ENCODE measurements around the gene POLR3GL. TPM values are rescaled to one million over a fixed set of nuclear protein-coding genes. Genes with fewer than 3 reads are reported as not detected.

Gene POLR3GL
- total RNA-seq, 1 donor from 2014 or later = 12.1 TPM

GRCh38 chr1:145935708-145936107 is 28.8 kb upstream of the POLR3GL start:
- H3K27me3 Mint-ChIP-seq = no peaks in the 10 kb centered on the region
- H3K27ac Mint-ChIP-seq = no peak overlapping the region
- DNase-seq = no peak
- H3K36me3 Mint-ChIP-seq (ENCODE audit: low read depth) = peaks cover 28% of the 10 kb centered on the region
- peaks cover 20% of the 10 kb centered on the region for H3K4me1 Mint-ChIP-seq
- H3K4me3 Mint-ChIP-seq = no peak overlapping the region
- H3K9me3 Mint-ChIP-seq = no peaks in the 10 kb centered on the region
- intact Hi-C loops (cut with micrococcal nuclease) = no loop called here

DNA sequence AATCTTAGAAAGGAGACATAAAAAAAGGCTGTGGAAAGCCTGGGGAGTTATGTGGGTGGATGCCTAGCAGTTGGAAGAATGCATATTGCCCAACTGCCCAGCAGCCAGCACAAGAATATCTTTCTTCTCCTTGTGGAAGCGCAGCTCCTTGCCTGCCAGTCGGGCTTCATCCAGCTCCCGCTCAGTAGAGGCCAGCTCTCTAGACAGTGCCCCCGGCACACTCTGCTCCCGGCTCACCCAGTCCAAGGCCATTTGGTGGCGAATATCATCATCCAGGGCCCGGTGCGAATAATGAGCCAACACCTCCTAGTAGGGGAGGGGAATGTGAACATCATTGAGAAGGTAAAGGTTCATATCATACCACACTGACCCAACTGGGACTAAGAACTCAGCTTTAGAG is 28.2 kb upstream of the POLR3GL start:
- no peaks in the 10 kb centered on the region for H3K9me3 Mint-ChIP-seq
- H3K4me1 Mint-ChIP-seq = peaks cover 20% of the 10 kb centered on the region
- H3K27me3 Mint-ChIP-seq = no peaks in the 10 kb centered on the region
- intact Hi-C loops (cut with micrococcal nuclease) = no loop called here
- no peak overlapping the region for H3K27ac Mint-ChIP-seq
- H3K4me3 Mint-ChIP-seq = no peak overlapping the region
- peaks cover 26% of the 10 kb centered on the region for H3K36me3 Mint-ChIP-seq (ENCODE audit: low read depth)
- no peak for DNase-seq

DNA sequence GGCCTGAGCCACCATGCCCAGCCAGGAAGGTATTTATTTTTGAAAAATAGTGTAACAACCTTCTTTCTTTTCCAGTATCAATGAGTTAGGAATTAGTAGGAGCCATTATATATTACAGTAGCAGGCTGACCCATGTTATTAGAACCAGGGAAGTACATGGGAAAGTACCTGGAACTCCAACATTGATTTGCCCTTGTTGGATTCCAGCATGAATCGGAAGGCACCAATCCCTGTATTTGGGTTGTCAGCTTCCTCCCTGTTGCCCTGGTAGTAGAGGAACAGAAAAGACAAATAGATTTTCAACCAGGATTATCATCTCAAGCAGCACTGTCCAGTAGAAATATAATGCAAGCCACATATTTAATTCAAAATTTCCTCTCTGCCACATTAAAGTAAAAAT is 27.1 kb upstream of the POLR3GL start:
- intact Hi-C loops (cut with micrococcal nuclease) = no loop called here
- Mint-ChIP-seq H3K27ac (no peak overlapping the region), H3K9me3 (no peaks in the 10 kb centered on the region), H3K4me1 (peaks cover 14% of the 10 kb centered on the region), H3K4me3 (no peak overlapping the region), H3K36me3 (ENCODE audit: low read depth) (peaks cover 34% of the 10 kb centered on the region), H3K27me3 (no peaks in the 10 kb centered on the region)
- DNase-seq = no peak

DNA sequence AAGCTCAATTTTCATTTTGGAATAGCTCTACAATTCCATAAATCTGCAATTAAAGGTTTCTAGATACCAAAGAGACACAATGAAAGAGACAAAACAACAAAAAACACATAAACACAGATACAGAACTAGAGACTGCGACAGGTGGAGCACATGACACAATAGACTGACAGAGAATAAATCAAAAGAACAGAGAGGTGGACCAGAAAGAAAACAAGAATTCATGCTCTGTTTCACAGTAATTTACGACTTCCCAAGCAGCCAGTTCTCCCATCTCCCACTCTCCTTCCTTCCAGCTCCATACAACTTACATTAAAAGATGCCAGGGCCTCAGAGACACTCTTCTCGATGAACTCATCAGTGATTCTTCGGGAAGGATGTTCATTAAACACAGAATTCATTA is 22.1 kb upstream of the POLR3GL start:
- no peak overlapping the region for H3K4me3 Mint-ChIP-seq
- intact Hi-C loops (cut with micrococcal nuclease) = no loop called here
- H3K27me3 Mint-ChIP-seq = no peaks in the 10 kb centered on the region
- no peak for DNase-seq
- H3K36me3 Mint-ChIP-seq (ENCODE audit: low read depth) = peaks cover 35% of the 10 kb centered on the region
- H3K27ac Mint-ChIP-seq = no peak overlapping the region
- peaks cover 6% of the 10 kb centered on the region for H3K4me1 Mint-ChIP-seq
- no peaks in the 10 kb centered on the region for H3K9me3 Mint-ChIP-seq

- DNase-seq = no peak
- intact Hi-C loops (cut with micrococcal nuclease) = no loop called here
- peaks cover 6% of the 10 kb centered on the region for H3K4me1 Mint-ChIP-seq
- H3K27me3 Mint-ChIP-seq = no peaks in the 10 kb centered on the region
- H3K27ac Mint-ChIP-seq = no peak overlapping the region
- peaks cover 36% of the 10 kb centered on the region for H3K36me3 Mint-ChIP-seq (ENCODE audit: low read depth)
- no peaks in the 10 kb centered on the region for H3K9me3 Mint-ChIP-seq
- H3K4me3 Mint-ChIP-seq = no peak overlapping the region
Observed at GRCh38 chr1:145942871-145943270, 21.6 kb upstream of the POLR3GL start.

GRCh38 chr1:145944532-145944931 is 20.0 kb upstream of the POLR3GL start:
- Mint-ChIP-seq H3K27ac (no peak overlapping the region), H3K4me1 (peaks cover 10% of the 10 kb centered on the region)

DNA sequence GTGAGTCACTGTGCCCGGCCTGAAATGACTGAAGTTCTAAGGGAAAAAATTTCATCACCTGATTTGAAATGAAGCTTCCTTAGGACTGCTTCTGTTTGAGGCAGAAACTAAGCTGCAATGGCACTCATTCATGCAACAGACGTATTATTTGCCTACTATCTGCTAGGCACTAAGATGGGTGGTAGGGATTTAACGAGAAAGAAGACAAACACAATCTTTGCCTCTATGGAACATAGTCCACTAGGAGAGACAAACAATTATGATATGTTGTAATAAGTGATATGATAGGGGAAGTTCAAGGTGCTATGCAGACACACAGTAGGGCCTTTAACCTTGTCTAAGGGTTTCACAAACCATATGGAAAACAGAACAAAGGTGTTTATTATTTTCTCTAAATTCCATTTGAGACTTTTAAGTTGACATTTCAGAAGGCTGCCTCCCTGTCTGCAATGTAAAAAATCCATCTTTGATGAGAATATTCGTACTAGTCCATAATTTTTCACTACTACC is 18.0 kb upstream of the POLR3GL start:
- Mint-ChIP-seq H3K9me3 (no peaks in the 10 kb centered on the region), H3K4me3 (no peak overlapping the region), H3K4me1 (peaks cover 18% of the 10 kb centered on the region), H3K27me3 (no peaks in the 10 kb centered on the region), H3K27ac (no peak overlapping the region), H3K36me3 (ENCODE audit: low read depth) (peaks cover 43% of the 10 kb centered on the region)
- DNase-seq = no peak
- intact Hi-C loops (cut with micrococcal nuclease) = no loop called here

More at GRCh38 chr1:145944532-145944931, 20.0 kb upstream of the POLR3GL start:
- Mint-ChIP-seq H3K9me3 (no peaks in the 10 kb centered on the region), H3K27me3 (no peaks in the 10 kb centered on the region), H3K36me3 (ENCODE audit: low read depth) (peaks cover 40% of the 10 kb centered on the region), H3K4me3 (no peak overlapping the region)
- DNase-seq = no peak
- intact Hi-C loops (cut with micrococcal nuclease) = no loop called here

DNA sequence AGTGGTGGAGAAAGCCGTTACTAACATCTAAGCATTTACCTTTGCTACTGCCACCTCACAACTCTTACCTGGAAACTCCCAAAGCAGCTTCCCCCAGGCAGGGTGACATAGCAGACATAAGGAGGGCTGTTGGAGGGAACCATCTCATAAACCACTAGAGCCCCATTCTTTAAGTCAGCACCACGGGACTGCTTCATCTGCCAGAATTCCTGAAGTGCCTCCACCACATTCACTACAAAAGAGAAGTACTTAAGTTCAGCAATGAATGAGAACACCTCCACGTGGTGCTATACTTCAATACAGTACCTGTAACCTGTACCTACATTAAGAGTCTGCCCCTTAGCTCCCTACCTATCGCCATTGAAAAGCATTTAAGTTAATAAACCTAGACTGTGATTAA is 16.9 kb upstream of the POLR3GL start:
- Mint-ChIP-seq H3K4me3 (no peak overlapping the region), H3K27me3 (no peaks in the 10 kb centered on the region), H3K27ac (no peak overlapping the region), H3K9me3 (no peaks in the 10 kb centered on the region), H3K36me3 (ENCODE audit: low read depth) (peaks cover 38% of the 10 kb centered on the region), H3K4me1 (peaks cover 20% of the 10 kb centered on the region)
- intact Hi-C loops (cut with micrococcal nuclease) = no loop called here
- no peak for DNase-seq

- Mint-ChIP-seq H3K27ac (no peak overlapping the region), H3K36me3 (ENCODE audit: low read depth) (peaks cover 31% of the 10 kb centered on the region), H3K4me3 (no peak overlapping the region), H3K4me1 (peaks cover 21% of the 10 kb centered on the region), H3K27me3 (no peaks in the 10 kb centered on the region), H3K9me3 (no peaks in the 10 kb centered on the region)
- intact Hi-C loops (cut with micrococcal nuclease) = no loop called here
- DNase-seq = no peak
Observed at GRCh38 chr1:145949219-145949618, 15.3 kb upstream of the POLR3GL start.

- intact Hi-C loops (cut with micrococcal nuclease) = no loop called here
- no peaks in the 10 kb centered on the region for H3K9me3 Mint-ChIP-seq
- H3K27me3 Mint-ChIP-seq = no peaks in the 10 kb centered on the region
- H3K4me3 Mint-ChIP-seq = no peak overlapping the region
- H3K27ac Mint-ChIP-seq = no peak overlapping the region
- H3K4me1 Mint-ChIP-seq = peaks cover 32% of the 10 kb centered on the region
- peaks cover 26% of the 10 kb centered on the region for H3K36me3 Mint-ChIP-seq (ENCODE audit: low read depth)
- no peak for DNase-seq
Observed at GRCh38 chr1:145951526-145951925, 13.0 kb upstream of the POLR3GL start.

- no peak overlapping the region for H3K4me3 Mint-ChIP-seq
- no peaks in the 10 kb centered on the region for H3K9me3 Mint-ChIP-seq
- DNase-seq = no peak
- no peaks in the 10 kb centered on the region for H3K27me3 Mint-ChIP-seq
- peaks cover 36% of the 10 kb centered on the region for H3K4me1 Mint-ChIP-seq
- intact Hi-C loops (cut with micrococcal nuclease) = no loop called here
- H3K36me3 Mint-ChIP-seq (ENCODE audit: low read depth) = peaks cover 20% of the 10 kb centered on the region
- no peak overlapping the region for H3K27ac Mint-ChIP-seq
Observed at GRCh38 chr1:145952903-145953302, 11.6 kb upstream of the POLR3GL start.

- H3K27me3 Mint-ChIP-seq = no peaks in the 10 kb centered on the region
- H3K27ac Mint-ChIP-seq = no peak overlapping the region
- no peak overlapping the region for H3K4me3 Mint-ChIP-seq
- H3K9me3 Mint-ChIP-seq = no peaks in the 10 kb centered on the region
- intact Hi-C loops (cut with micrococcal nuclease) = no loop called here
- H3K36me3 Mint-ChIP-seq (ENCODE audit: low read depth) = peaks cover 20% of the 10 kb centered on the region
- H3K4me1 Mint-ChIP-seq = peaks cover 45% of the 10 kb centered on the region
- DNase-seq = no peak
Observed at GRCh38 chr1:145953861-145954260, 10.6 kb upstream of the POLR3GL start.

DNA sequence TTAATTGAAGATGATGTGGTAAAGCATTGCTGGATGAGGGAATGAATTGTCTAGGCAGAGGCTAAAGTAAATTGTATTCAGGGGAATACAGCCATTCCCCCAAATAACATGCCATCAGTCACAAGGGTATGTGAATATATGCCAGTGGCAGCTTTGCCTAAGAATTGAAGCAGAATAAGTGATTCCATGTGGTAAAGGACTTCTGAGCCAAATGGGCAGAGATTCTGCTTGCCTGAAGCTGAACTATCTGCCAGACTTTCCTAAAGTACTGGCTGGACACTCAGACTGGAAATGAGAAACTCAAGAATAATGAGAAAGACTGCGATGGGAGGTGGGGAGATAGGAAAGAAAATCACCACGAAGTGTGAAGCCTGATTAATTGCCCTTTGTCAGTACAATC is 9.1 kb upstream of the POLR3GL start:
- no peaks in the 10 kb centered on the region for H3K9me3 Mint-ChIP-seq
- H3K4me3 Mint-ChIP-seq = peak overlapping the region; percentile 18
- peaks cover 46% of the 10 kb centered on the region for H3K4me1 Mint-ChIP-seq
- H3K27me3 Mint-ChIP-seq = no peaks in the 10 kb centered on the region
- intact Hi-C loops (cut with micrococcal nuclease) = loop anchor here (5.0 kb wide), 1 partner anchor 83 kb away; no protein-coding TSS in a partner anchor
- H3K27ac Mint-ChIP-seq = no peak overlapping the region
- no peak for DNase-seq
- peaks cover 12% of the 10 kb centered on the region for H3K36me3 Mint-ChIP-seq (ENCODE audit: low read depth)

GRCh38 chr1:145956361-145956760 is 8.1 kb upstream of the POLR3GL start:
- DNase-seq = no peak
- Mint-ChIP-seq H3K4me3 (peak overlapping the region; percentile 87), H3K4me1 (peaks cover 48% of the 10 kb centered on the region), H3K27me3 (no peaks in the 10 kb centered on the region), H3K9me3 (no peaks in the 10 kb centered on the region), H3K36me3 (ENCODE audit: low read depth) (peaks cover 11% of the 10 kb centered on the region), H3K27ac (peak overlapping the region; percentile 92)
- intact Hi-C loops (cut with micrococcal nuclease) = loop anchor here (2.0 to 5.0 kb wide), 2 partner anchors 84 to 98 kb away; partner anchors contain the start of gene PIAS3

Measured in activated CD4-positive, alpha-beta T cell treated with anti-CD3 and anti-CD28 coated beads, Interleukin-2, amount 10 ng/mL, durations not matched to agents 24 days and 14 days (primary cell).